ENCODE results near the gene ALDH1B1. TPM values are rescaled to one million over a fixed set of nuclear protein-coding genes. Genes with fewer than 3 reads are reported as not detected.

Gene ALDH1B1
- total RNA-seq, 1 donor from 2014 or later = 11.0 TPM

DNA sequence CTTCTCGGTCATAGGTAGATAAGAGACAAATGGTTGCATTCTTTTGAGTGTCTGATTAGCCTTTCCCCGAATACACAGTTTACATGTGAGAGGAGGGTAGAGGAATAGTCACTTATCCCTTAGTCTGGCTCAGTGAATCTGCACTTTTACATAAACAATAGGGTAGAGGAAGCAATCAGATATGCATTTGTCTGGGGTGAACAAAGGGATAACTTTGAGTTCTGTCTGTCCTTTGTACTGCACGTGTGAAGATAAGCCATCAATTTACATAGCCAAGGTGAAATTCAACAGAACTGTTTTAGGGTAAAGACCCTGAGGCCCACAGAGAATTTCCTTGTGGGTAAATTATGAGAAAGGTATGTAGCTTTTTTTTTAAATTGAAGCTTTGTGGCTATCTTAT is 41.9 kb downstream of the ALDH1B1 start:
- DNase-seq (ENCODE audit: low spot score in 2 of 2) (no peak), FAIRE-seq (no peak)

DNA sequence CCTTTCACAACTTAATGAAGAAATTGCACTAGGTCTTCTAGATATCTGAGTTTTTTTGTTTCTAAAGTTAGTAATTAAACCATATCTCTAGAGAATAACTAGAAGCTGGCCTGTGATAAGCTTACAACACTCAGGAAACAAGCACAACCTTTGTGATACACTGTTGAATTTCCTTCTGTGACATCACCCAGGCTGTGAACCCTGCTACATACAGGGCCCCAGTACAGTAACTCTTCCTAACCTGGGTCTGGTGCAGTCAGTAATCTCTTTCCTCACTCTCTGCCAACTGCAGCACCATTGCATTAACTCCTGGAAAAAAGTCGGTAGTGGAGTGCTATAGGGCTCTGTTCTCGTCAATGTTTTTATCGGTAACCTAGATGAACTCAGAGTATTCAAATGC is 42.4 kb downstream of the ALDH1B1 start:
- FAIRE-seq = no peak
- DNase-seq (ENCODE audit: low spot score in 2 of 2) = no peak

DNA sequence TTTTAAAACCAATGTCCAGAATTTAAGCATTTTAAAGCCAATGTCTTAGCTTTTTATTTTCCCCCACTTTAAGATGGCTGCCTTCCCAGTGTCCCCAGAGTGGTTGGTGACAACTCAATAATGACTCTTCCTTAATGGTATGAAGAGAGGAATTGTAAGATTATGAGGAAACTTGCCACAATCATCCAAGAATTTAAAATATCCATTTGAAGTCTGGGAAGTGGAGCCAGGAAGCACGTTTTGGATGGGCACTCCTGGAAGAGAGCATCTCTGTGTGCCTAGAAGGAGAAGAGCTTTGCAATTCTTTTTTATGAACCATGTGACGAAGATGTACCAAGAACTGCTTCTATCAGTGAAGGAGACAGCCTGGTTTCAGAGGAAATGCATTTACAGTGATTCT is 43.0 kb downstream of the ALDH1B1 start:
- FAIRE-seq (no peak), DNase-seq (ENCODE audit: low spot score in 2 of 2) (no peak)

DNA sequence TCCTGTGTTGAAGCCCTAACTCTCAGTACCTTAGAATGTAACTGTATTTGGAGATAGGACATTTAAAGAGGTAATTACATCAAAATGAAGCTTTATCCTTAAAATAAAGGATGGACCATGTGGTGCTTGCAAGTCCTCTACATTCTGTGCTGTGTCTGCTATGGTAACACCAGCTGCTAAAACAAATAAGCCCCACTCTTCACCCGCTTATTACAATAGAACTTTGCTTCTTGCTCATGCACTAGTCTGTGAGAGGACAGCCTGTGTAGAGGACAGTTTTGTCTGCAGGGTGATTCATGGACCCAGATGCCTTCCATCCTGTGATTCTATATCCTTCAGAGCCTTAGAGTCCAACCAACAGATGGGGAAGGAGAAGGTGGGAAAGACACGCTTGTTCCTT is 44.2 kb downstream of the ALDH1B1 start:
- FAIRE-seq (no peak), DNase-seq (ENCODE audit: low spot score in 2 of 2) (no peak)

DNA sequence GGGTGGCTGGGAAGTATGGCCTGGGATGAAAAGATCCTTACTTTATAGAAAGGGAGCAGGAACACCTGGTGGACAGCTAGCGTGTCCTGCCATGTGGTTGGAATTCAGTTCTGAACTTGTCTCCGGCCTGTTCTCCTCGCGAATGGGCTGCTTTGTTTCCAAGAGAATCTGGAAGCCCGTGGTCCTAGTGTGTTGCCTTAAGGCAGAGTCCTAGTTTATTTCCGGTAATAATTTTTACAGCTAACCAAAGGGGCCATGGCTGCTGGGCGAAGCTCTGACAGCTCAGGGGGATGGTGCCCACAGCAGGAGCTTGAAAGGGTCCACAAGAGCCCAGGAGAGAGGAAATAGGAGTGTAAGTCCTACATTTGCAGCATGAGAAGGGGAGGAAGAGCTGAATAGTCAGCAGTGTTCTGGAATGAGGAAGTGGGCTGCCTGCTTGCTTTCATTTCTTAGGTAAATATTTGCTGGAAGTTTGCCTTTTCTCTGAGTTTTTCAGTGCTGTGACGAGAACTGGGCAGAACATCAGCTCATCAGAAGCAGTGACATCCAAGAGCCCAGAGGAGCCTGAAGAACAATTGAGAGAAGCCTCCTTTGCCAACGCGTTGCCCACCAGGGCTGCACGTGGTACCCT is 44.8 kb downstream of the ALDH1B1 start:
- DNase-seq (ENCODE audit: low spot score in 2 of 2) (no peak), FAIRE-seq (no peak)

DNA sequence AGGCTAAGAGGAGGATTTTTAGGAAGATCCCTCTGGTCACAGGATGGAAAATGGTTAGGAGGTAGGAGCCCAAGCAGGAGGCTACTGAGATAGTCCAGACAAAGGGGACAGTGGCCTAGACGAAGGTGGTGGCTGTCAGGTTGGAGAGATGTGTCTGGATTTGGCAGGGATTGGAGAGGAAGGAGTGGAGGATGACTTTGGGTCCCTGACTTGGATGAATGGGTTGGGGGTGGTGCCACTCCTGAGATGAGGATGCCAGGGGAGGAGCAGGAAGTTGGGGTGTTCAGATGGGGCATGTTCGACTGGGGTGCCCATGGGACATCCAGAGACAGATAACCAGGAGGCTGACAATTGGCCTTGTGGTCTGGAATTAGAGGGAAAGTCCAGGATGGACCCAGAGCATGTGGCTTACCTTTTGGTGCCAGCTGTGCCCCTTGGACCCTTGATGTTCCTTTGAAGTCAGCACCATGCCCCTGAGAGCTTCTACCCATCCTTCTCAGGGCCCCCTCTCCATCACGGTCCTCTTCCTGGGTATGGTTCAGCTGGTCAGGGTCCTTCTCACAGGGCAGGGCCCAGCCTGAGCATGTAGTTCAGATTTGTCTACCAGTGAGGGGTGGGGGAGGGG is 46.9 kb downstream of the ALDH1B1 start:
- FAIRE-seq (no peak), DNase-seq (ENCODE audit: low spot score in 2 of 2) (no peak)

DNA sequence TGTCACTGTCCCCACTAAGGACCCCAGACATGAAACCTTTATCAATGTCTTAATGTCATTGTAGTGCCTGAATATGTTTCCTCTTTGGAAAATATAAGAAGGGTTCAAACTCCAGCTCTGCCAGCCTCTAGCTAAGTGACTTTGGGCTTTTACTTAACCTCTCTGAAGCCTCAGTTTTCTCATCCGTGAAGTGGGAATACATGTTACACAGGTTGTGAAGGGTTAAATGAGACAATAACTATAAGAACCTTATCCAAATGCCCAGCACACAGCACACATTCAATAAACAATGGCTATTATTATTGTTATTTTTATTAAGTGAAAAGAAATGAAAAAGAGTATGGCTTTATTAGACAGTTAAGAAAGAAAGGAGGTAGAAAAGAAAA is 47.4 kb downstream of the ALDH1B1 start:
- no peak for FAIRE-seq
- DNase-seq (ENCODE audit: low spot score in 2 of 2) = no peak

DNA sequence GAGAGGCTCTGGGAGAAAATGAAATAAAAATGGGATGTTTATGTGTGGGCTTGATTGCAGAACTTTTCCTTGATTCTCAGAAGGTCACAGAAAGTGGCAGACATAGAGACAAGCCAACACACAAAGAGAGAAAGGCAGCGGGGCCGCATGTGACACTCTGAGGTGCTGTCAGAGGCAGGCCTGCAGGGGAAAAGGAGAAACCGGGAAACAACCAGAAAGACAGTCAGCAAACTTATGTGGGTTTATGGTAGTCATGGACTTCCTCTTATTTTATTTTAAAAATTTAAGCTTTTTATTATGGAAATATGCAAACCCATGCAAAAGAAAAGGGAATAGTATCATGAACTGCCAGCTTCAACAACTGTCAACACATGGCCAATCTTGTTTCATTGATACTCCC is 48.0 kb downstream of the ALDH1B1 start:
- FAIRE-seq (no peak), DNase-seq (ENCODE audit: low spot score in 2 of 2) (no peak)

DNA sequence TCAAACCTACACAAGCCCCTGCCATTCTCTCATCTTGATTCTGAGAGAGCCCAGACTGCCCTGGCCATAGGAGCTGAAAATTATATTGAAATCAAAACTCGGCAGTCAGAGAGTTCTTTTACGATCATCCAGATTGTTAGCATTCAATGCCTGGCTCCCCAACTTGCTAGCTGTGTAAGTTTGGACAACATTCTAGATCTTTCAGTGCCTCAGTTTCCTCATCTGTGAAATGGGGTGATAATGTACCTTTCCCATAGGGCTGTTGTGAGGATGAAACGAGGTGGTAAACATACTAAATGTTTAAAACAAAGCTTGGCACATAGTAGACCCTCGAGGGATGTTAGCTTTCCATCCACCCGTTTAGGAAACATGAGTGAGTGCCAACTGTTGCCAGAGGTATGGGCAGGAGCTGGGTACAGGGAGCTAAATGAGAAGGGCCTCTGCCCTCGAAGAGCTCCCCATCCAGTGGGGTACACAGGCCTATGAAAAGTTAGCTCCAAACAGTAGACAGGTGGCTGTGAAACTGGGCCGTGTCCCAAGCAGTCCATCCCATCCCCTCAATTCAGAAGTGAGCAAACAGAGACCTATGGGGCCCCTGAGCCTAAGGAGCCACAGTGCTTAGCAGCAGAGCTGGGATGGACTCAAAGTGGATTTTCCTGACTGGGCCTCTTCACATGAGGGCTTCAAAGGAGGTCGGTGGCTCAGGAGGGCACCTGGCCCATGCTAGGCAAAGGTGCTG is 49.0 kb downstream of the ALDH1B1 start:
- DNase-seq (ENCODE audit: low spot score in 2 of 2) = no peak
- FAIRE-seq = no peak

DNA sequence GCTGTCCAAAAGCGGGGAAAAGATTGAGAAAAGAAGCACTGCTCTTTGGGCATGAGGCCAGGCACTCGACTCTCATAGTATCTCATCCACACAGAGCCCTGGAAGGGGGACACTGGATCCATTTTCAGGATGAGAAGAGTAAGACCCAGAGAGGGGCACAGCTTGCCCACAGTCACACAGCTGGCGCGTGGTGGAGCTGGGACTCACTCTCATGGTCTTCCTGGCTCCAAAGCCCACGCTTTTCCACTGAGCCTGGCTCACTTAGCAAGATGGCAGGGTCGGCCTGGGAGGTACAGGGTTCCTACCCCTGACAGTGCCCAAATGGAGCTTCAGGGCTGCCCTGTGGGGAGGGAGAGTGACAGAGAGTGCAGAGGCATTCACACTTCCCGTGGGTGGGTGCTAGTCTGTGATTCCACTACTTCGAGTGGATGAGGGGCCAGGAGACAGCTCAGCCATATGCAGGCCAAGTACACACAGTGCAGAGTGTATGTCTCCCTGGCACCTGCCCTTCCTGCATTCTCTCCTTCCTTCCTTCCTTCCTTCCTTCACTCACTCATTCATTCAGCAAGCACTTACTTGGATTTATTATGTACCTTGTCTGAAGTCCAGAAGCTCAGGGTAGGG is 50.1 kb downstream of the ALDH1B1 start:
- no peak for FAIRE-seq

DNA sequence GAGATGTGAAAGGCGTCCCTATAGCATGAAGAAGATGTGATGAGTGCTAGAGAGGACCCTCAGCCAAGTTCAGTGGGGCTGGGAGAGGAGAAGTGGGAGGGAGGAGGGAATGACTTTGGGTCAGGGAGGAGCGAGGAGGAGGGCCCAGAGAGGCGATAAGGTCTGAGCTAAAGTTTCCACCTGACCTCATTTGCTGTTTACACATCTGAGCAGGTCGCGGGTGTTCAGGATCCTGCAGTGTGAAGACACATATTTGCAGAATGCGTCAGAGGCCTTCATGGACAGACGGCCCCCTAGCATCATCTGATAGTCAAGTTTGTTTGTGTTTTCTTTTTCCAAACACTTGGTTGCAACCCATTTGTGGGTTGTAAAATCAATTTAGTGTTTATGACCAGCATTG is 50.7 kb downstream of the ALDH1B1 start:
- no peak for DNase-seq (ENCODE audit: low spot score in 2 of 2)
- no peak for FAIRE-seq

More for the DNA sequence above, 50.1 kb downstream of the ALDH1B1 start:
- DNase-seq (ENCODE audit: low spot score in 2 of 2) = no peak

DNA sequence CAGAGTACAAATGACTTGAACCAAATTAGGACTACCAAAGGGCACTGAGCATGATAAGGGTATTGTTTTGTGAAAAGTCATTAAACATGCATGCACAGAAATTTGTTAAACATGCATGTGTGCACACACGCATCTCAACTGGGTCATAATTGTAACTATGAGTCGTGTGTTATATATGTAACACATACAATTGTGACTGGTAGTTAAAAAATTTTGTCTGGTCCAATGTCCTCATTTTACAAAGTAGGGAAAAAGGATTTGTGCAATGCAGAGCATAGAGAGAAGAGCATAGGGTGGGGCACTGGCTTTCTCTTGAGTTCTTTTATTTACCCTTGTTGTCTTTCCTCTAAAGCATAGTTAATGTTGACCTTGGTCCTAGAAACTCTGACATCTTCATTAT is 51.1 kb downstream of the ALDH1B1 start:
- no peak for FAIRE-seq
- no peak for DNase-seq (ENCODE audit: low spot score in 2 of 2)

DNA sequence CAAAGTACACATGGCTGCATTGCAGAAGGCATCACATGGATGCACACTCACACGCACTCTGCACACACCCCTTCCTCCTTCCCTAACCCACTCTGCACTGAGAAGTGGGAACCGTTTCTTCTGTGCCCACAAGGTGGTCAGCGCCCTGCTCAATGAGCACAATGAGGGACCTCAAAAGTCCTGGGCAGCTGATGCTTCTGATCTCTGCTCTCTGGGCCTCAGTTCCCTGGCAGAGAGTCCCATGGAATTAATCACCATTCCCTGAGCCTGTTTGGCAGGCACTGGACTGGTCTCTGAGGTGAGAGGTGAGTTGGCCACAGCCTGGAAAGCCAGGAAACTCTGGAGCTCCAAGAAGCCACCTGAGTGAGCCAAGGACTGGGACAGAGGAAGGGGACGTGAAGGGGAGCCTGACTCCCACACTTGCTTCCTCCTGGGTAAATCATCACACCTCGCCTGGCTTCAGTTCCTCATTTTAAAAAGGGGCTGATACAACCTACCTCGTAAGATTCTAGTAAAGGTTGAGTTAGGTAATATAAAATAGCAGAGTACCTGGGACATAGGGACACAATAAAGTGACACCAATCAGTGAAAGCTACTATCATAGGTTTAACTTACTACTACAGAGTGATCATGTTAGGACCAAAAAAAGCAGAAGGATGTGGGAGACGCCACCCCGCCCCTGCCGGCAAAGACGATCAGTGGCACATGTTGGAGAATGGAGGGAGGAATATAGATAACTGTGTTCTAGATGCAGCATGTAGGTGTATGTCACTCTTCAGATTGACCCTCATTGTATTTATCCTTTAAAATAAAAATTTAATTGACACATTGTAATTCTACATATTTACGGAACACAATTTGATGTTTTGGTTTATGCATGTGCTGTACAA is 52.9 kb downstream of the ALDH1B1 start:
- DNase-seq (ENCODE audit: low spot score in 2 of 2) = no peak
- no peak for FAIRE-seq

DNA sequence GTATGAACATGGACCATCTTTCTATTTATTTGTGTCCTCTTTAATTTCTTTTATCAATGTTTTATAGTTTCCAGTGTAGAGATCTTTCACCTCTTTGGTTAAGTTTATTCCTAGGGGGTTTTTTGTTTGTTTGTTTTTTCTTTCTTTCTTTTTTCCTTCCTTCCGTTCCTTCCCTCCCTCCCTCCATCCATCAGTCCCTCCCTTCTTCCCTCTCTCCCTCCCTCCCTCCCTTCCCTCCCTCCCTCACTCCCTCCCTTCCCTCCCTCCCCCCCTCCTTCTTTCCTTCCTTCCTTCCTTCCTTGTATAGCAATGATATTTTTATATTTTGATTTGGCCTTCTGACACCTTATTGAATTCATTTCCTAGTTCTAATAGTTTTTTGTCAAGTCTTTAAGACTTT is 55.2 kb downstream of the ALDH1B1 start:
- DNase-seq (ENCODE audit: low spot score in 2 of 2) (no peak), FAIRE-seq (no peak)

Other genes starting within 250 kb of the ALDH1B1 start
- 42.0 TPM for gene IGFBPL1, start 31.8 kb downstream of the ALDH1B1 start, total RNA-seq
- 1.6 TPM for gene ANKRD18A, start 227.9 kb downstream of the ALDH1B1 start, total RNA-seq

Measured in frontal cortex (tissue), 4 donors.